Glomerular visceral epithelial cell (primary cell): ENCODE results near the gene MUC5AC.

Experiments used
- DNase-seq: peaks from one replicate; pipeline ENCODE4 v3.0.0-alpha.2; 2016; ENCODE audit errors: extremely low spot score

Gene MUC5AC

DNA sequence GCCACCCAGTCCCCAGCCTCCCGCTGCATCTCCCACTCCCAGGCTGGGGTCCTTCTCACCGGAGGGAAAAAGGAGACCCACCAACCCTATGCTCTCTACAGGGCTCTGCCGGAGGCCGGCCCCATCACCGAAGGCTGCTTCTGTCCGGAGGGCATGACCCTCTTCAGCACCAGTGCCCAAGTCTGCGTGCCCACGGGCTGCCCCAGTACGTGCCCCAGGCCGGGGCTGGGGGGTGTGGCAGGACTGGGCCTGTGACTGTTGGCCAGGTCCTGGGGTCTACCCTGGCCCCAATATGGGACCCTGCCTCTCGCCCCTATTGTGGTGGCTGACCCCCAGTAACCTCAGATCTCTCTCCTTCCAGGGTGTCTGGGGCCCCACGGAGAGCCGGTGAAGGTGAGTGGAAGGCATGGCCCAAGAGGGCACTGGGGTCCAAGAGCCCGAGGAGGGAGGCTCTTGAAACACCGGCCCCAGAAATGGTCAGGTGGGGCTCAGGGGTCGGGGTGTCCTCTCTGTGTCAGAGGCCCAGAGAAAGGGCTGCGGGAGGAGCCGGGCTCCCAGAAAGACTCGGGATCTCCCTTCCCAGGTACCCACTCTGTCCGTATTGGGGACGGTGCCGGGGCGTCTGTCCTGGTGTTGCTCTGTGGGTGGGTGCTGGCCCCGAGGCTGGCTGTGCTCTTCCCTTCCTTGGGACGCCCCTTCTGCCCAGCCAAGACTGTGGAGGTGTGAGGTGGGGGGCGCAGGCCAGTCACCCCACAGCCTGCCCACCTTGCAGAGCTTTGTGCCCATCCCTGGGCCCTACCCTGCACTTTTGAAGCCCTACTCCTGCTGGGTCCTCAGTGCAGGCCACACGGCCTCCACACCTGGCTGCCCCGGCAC lies 39.0 kb downstream of the MUC5AC start:
- no peak for DNase-seq

DNA sequence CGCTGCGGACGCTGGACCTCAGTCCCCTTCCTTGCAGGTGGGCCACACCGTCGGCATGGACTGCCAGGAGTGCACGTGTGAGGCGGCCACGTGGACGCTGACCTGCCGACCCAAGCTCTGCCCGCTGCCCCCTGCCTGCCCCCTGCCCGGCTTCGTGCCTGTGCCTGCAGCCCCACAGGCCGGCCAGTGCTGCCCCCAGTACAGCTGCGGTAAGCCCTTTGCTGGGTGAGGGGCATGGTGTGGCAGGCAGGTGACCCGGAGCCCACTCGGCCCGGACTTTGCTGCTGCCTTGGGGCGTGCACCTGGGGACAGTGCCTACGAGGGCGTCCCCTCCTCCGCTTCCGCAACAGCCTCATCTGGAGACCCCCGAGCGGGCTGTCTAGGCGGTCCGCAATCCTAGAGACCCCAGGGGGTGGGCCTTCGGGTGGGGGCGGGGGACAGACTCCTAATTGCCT lies 39.7 kb downstream of the MUC5AC start:
- no peak for DNase-seq

DNA sequence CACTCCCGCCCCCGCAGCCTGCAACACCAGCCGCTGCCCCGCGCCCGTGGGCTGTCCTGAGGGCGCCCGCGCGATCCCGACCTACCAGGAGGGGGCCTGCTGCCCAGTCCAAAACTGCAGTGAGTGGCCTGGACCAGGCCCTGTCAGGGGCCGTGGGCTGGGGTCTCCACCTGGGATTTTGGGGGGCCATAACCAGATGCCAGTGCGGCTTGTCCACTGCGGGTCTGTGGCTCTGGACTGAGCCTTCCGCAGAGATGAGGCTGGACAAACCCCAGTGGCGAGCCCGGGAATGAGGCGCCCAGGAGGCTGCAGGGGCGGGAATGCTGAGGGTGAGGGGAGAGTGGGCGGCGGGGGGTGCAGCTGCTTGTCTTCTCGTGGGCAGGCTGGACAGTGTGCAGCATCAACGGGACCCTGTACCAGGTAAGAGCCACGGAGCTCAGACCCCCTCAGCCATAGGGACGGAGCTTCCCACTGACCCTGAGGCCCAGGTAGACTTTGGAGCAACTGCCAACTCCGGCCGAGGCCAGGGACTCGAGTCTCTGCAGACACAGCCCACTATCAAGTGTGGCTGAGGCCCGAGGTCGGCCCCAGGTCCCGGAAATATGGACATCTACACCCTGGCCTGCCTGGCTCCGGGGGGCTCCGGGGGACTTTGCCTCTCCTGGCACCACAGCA lies 40.3 kb downstream of the MUC5AC start:
- DNase-seq = no peak

- no peak for DNase-seq
Observed at GRCh38 chr11:1198561-1199240, 40.9 kb downstream of the MUC5AC start.

- no peak for DNase-seq
Observed at GRCh38 chr11:1199241-1199750, 41.5 kb downstream of the MUC5AC start.

DNA sequence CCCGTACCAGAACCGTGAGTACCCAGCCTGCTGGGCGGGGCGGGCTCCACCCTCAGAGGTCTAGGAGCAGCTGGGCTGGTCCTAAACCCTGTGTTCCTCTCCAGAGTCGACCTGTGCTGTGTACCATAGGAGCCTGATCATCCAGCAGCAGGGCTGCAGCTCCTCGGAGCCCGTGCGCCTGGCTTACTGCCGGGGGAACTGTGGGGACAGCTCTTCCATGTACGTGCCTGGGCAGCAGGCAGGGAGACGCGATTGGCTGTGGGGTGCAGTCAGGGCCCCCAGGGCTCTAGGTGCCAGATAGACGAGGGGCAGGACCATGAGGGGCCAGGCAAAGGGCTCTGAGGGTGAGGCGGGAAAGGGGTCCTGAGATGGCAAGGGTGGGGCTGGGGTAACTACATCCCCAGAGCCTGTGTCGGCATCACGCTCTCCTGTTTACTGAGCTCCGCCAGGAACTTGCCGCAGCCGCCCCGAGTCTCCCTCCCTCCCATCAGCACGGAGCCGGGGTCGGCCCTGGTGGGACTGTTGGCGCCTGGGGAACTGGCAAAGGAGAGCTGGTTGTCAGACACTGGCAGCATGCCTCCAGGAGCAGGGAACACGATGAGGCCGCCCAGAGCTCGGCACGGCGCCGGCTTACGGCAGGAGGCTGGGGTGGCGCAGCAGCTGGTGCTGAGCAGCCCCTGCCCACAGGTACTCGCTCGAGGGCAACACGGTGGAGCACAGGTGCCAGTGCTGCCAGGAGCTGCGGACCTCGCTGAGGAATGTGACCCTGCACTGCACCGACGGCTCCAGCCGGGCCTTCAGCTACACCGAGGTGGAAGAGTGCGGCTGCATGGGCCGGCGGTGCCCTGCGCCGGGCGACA lies 42.2 kb downstream of the MUC5AC start:
- no peak for DNase-seq

DNA sequence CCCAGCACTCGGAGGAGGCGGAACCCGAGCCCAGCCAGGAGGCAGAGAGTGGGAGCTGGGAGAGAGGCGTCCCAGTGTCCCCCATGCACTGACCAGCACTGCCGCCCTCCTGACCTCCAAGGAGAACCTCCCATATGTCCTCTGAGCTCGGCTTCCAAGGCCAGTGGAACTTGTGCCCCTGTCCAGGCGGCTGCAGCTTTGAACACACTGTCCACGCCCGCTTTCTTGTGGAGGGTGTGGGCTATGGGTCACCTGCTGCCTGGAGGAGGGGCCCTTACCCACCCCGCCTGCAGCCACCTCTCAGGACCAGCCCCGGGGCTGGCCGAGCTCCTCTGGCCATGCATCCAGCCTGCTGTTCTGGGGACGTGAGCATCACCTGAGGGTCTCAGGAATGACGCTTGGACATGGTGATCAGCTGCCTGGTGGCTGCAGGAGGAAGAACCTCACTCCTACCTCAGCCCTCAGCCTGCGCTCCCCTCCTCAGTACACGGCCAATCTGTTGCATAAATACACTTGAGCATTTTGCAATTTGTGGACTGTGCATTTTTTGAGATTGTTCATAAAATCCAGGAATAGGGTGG lies 42.9 kb downstream of the MUC5AC start:
- no peak for DNase-seq

- no peak for DNase-seq
Observed at GRCh38 chr11:1201395-1202153, 43.8 kb downstream of the MUC5AC start.

GRCh38 chr11:1202154-1202775 lies 44.5 kb downstream of the MUC5AC start:
- DNase-seq = no peak

DNA sequence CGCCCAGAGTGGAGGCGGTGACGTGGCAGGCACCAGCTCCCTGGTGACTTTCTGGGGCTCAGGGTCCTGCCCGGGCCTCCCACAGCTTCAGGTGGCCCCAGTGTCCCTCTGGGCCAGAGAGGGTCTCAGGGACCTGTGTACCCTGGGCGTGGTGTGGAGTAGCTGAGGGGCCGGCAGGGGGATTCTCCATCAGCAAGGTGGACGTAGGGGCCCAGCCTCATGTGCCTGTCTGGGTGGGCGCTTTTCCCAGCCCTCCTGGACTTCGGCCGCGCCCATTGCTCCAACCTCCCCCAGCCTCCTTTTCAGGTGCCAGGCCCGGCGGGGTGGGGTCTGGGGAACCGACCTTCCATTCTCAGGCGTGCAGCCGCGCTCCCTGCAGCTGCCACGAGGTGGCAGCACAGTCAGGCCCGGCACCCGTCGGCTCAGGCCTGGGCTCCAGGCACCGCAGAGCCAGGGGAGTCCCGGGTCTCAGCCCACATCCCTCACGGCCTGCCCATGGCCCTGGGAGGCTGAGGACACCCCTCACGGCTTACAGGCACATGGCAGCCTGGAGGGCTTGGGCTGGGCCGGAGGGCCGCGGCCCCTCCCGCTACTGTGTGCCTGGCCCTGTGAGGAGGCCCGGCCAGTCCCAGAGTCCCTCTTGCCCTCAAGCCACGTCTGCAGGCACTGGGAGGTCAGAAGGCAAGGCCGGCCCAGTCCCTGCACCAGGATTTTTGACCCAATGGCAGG lies 45.2 kb downstream of the MUC5AC start:
- peak; percentile 49 for DNase-seq

DNA sequence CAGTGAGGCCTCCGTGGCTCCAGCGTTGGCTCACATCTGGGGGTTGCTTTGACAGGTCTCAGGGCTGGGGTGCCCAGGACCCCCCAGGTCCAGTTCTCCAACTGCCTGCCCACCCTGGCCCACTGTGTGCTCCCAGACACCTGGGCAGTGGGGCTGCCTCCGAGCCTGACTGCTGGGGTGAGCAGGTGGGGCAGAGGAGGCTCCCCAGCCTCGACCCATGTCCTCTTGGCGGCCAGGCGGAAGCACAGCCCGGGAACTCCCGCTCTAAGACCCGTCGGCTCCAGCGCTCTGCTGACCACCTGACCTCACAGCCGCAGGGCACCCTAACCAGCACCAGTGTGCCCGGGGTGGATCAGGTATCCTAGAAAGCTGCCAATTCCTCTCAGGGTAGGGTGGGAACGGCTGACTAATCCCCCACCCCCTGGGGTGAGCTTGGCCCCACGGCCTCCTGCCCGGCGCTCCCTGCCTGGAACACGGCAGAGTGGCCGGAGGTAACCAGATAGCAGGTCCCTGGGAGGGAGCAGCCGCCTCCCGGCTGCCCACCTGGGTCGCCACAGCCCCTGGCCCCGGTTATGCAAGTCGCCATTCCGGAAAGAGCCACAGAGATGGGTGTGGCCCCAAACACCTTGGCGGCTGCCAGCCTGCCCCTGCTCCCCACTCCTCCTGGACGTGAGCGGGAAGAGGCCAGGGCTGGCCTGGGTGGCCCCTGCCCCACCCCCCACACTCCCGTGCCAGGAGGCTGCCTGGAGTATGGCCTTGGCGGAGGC lies 45.9 kb downstream of the MUC5AC start:
- peak; percentile 9 for DNase-seq

DNA sequence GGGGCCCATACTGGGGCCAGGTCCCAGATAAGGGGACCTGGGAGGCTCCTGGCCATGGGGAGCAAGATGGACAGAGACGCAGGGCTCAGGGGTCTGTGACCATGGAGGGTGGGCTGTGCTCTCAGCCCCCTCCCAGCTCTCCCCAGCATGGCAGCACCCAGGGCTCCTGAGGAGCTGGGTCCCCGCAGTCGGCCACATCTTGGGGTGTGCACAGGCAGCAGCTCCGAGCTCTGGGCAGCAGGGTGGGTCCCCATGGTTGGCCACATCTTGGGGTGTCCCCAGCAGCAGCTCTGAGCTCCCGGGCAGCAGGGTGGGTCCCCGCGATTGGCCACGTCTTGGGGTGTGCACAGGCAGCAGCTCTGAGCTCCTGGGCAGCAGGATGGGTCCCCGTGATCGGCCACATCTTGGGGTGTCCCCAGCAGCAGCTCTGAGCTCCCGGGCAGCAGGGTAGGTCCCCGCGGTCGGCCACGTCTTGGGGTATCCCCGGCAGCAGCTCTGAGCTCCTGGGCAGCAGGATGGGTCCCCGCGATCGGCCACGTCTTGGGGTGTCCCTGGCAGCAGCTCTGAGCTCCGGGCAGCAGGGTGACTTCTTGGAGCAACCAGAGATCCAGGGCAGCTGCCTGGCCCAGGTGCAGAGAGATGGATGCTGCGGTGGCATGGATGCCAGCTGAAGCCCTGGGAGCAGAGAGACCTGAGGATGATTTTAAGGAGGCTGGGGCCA lies 46.8 kb downstream of the MUC5AC start:
- no peak for DNase-seq

DNA sequence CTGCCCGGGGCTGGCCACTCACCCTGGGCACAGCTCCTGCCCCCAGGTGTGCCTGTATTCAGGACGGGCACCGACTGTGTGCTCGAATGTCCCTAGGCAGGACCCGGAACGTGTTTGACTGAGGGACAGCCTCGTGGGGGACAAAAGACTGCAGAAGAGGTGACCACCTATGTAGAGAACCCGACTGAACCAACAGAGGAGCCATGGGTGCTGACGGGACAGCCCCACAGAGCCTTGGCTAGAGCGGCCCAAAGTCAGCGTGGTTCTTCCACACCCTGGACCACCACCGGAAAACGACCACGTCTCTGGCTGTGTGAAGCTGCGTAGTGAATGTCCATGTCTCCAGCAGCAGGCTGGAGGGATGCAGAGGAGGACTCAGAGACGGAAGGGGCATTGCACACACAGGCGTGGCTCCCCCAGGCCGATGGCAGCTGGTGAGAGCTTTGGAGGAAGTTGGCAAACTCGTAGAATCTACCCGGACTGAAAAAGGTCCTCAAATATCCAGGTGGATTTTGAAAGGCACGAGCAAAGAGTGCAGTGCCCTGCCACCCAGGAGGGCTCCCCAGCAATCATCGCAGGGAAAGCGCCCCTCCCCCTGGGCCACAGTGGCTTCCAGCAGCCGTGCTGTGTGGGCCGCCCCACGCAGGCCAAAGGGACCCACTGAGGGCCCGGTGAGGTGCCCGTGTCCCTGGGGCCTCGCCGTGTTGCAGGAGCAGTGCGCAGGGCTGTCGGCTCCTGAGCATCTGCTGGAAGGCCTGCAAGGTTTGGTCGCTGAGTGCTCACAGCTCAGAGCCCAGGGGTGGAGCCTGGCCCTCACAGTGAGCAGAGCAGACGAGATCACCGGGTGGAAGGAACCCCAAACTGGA lies 47.6 kb downstream of the MUC5AC start:
- no peak for DNase-seq

- DNase-seq = no peak
Observed at GRCh38 chr11:1205987-1206331, 48.2 kb downstream of the MUC5AC start.

- no peak for DNase-seq
Observed at GRCh38 chr11:1206391-1207271, 48.9 kb downstream of the MUC5AC start.
